HG02884 (cell line): ENCODE results near the gene LHFPL5.

Experiments used
- ATAC-seq: cut with Tn5 transposase; IDR thresholded peaks from one replicate; pipeline ENCODE4 v1.9.1; 2021; ENCODE audit warnings: mild to moderate bottlenecking, moderate library complexity; ENCODE audit not compliant: unreplicated experiment

LHFPL5 gene

DNA sequence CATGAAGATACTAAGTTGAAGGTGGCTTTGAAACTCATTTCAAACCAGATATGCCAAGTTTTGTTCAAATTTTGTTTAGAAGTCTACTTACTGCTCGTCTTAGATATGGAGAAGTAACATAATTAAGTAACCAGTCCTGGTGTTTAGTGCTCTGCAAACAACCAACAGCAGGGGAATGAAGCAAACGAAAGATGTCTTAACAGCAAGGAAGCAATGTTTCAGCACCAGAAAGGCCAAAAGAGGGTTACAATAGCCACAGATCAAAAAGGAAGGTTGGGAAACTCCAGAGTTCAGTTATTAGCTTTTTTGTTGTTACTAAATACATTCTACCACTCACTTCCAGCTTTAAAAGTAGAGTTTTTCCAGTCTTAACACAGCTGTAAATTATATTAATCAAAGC, 45.1 kb downstream of the LHFPL5 start:
- no peak for ATAC-seq

DNA sequence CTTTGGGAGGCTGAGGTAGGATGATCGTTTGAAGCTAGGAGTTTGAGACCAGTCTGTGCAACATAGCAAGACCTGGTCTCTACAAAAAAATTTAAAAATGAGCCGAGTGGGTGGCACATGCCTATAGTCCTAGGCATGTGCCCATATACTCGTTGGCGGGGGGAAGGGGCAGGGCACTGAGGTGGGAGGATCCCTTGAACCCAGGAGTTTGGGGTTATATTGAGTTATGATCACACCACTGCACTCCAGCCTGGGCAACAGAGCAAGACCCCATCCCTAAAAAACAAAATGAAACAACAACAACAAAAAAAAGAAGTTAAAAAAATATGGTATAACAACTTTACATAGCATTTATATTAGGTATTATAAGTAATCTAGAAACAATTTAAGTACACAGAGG, 47.8 kb downstream of the LHFPL5 start:
- ATAC-seq, result no peak

DNA sequence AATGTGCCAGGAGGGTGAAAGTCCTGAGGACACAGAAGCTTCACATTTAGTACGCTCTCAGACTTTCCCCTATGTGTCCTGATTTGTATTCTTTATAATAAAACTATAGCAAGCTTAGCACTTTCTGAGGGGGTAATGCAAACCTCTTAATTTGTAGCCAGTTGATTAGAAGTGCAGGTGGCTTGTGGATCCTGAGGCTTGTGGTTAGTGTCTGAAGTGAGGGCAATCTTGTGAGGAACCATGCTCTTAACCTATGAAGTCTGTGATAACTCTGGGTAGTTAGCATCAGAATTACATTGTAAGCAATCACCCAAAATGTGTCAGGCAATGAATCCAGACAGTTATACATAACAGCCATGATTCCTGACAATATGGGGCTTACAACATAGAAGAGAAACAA, 51.1 kb downstream of the LHFPL5 start:
- ATAC-seq, result no peak

DNA sequence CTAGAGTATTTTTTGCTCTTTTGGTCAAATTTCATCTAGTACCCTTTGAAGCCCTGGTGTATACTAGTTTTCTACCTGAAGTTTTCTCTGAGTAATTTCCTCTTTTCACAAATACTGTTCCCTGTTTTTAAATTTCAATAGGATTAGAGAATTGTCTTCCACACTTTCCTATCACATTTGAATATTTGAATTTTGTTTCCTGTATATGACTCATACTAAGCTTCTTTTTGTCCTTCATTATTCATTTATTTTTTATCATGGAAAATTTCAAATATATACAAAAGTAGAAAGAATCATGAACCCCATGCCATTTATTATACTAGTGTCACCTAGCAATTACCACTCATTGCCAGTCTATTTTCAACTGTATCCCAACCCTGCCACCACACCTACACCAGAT, 52.7 kb downstream of the LHFPL5 start:
- no peak for ATAC-seq

DNA sequence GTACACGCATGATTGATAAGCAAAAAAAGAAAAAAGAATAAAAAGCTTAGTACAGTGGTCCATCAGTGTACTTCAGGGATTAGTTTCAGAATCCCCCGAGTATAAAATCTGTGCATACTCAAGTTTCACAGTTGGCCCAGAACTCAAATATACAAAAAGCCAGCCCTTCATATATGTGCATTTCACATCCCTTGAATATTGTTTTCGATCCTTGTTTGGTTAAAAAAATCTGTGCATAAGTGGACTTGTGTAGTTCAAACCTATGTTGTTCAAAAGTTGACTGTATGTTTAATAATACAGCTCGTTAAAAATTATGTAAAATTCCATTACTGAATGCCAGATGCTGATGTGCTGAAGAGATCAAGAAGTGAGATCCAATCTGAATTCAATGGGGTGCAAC, 54.2 kb downstream of the LHFPL5 start:
- ATAC-seq, result no peak
